Activated T-helper 1 cell treated with anti-CD3 and anti-CD28 coated beads, Interleukin-2, amount 50 U/mL, for 16 hours (primary cell): Measurements from ENCODE around the gene APPBP2.

Source experiments
- DNase-seq, 2 donors: peaks; one replicate each; pipeline ENCODE4 v3.0.0-alpha.2; 2020; ENCODE audit warnings: low read depth in 1 of 2, low spot score in 1 of 2

Gene APPBP2

GRCh38 chr17:60398227-60398959, 127.6 kb downstream of the APPBP2 start:
- DNase-seq, result no peak

DNA sequence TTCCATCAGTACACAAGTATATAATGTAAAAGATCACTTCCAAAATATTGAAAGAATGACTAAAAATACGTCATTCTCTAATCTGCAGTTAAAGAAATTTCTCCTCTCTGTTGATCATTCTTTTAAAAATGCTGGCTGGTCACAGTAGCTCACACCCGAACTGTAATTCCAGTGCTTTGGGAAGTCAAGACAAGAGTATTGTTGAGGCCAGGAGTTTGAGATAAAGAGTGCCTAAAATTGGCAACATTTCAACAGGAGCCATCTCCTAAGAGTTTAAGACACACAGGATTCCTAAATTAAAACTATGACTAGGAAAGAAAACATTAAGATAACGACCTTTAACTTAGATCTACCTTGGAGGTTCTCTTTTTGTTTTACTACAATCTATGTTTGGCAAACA, 129.6 kb downstream of the APPBP2 start:
- DNase-seq, result no peak

DNA sequence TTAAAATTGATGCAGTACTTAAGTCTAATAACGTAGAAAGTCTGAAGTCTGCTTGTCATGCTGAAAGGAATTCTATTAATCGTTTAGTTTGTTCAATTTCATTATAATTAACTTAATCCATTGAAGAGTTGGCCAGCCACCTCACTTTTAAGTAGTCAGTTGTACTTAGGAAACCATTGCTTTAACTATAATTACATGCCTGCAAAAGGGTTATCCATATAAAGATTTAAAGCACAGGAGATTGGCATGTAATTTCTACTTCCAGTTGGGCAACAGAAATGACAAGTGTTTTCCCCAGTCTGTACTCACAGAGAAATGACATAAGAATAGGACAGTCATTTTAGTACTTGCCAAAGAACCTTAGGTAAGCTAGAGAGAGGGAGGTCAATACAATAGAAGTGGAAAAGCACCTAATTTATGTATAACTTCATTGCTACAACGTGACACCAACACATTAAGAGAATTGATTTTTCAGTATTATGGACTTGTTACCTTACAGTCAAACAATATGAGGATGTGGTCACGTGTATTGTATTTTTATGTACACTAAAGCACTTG, 130.5 kb downstream of the APPBP2 start:
- no peak for DNase-seq

GRCh38 chr17:60393840-60394723, 132.0 kb downstream of the APPBP2 start:
- DNase-seq, result no peak
